NB4 (cell line): ENCODE results near the gene VAT1L.

ENCODE experiments used
- DNase-seq: peaks from one replicate; pipeline ENCODE4 v3.0.0; 2010; ENCODE audit warnings: low read depth
- H3K4me3 ChIP-seq: one replicate; pipeline ENCODE4 v1.5.1; 2011; ENCODE audit warnings: mild to moderate bottlenecking, low read depth, low read length, moderate library complexity
- MYC ChIP-seq: IDR thresholded peaks from 2 replicates; pipeline ENCODE4 v1.6.1; 2011; ENCODE audit warnings: low read depth, low read length
- POLR2A ChIP-seq: IDR thresholded peaks from 2 replicates; pipeline ENCODE4 v1.6.1; 2011; ENCODE audit warnings: mild to moderate bottlenecking; ENCODE audit not compliant: insufficient read length; ENCODE audit errors: extremely low read depth
- TF ChIP-seq, protein P1 (sequence below): IDR thresholded peaks from 2 replicates; pipeline ENCODE4 v1.6.1; 2011; ENCODE audit warnings: low read depth, low read length
- TF ChIP-seq, protein P2 (sequence below): IDR thresholded peaks from one replicate; pipeline ENCODE4 v1.5.1; 2012; ENCODE audit warnings: low read depth, low read length

Gene VAT1L

DNA sequence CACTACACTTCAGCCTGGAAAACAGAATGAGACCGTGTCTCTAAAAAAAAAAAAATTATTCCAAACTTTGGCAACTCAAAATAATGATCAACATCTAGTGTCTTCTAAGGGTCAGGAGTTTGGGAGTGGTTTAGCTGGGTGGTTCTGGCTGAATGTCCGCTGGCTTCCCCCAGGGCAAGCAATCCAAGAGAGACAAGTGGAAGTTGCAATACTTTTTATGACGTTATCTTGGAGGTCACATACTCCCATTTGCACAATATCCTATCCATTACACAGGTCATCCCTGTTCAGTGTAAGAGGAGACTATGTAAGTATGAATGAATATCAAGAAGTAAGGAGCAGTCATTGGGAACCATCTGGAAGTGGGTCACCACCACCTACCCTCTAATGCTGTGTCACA lies 218.8 kb downstream of the VAT1L start:
- TF ChIP-seq, protein P1, sequence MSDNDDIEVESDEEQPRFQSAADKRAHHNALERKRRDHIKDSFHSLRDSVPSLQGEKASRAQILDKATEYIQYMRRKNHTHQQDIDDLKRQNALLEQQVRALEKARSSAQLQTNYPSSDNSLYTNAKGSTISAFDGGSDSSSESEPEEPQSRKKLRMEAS, result no peak
- TF ChIP-seq, protein P2, sequence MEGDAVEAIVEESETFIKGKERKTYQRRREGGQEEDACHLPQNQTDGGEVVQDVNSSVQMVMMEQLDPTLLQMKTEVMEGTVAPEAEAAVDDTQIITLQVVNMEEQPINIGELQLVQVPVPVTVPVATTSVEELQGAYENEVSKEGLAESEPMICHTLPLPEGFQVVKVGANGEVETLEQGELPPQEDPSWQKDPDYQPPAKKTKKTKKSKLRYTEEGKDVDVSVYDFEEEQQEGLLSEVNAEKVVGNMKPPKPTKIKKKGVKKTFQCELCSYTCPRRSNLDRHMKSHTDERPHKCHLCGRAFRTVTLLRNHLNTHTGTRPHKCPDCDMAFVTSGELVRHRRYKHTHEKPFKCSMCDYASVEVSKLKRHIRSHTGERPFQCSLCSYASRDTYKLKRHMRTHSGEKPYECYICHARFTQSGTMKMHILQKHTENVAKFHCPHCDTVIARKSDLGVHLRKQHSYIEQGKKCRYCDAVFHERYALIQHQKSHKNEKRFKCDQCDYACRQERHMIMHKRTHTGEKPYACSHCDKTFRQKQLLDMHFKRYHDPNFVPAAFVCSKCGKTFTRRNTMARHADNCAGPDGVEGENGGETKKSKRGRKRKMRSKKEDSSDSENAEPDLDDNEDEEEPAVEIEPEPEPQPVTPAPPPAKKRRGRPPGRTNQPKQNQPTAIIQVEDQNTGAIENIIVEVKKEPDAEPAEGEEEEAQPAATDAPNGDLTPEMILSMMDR, result no peak
- TF ChIP-seq POLR2A, result no peak
- no peak for TF ChIP-seq MYC
- DNase-seq, result no peak
- H3K4me3 ChIP-seq, result no peak overlapping the region

DNA sequence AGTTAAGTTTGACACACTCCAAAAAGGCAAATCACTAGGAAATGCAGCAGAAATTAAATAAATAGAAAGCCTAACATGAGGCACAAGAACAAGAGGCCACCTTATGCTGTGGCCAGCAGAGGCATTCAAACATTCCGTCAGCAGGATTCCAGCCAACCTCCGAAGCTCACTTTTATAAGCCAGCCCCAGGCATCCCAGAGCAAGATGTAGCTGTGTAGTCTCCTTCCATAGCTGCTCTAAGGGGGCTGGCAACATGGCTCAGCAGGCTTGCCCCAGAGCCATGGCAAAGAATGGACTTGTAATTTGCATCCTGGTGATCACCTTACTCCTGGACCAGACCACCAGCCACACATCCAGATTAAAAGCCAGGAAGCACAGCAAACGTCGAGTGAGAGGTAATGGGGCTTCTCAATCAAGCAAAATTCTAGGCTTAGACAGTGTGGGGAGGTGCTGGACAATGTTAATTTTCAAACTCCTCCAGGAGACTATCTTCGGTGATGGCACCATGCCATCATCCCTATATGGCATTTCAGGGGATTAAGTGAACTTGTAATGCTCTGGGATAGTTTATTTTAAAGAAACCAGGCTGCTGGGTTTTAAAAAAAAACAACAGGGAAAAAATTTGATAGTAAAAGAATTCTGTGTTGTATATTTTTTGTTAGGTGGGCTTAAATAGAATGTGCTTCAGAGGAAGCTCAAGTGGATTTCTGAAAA lies 234.1 kb downstream of the VAT1L start, which contains the start of gene CLEC3A:
CLEC3A (plus strand) TSS at position 202 of the 714 bp plus-strand sequence; CDS start at position 281, 79 bp downstream.
- no peak for DNase-seq
- TF ChIP-seq, protein P2, result no peak

DNA sequence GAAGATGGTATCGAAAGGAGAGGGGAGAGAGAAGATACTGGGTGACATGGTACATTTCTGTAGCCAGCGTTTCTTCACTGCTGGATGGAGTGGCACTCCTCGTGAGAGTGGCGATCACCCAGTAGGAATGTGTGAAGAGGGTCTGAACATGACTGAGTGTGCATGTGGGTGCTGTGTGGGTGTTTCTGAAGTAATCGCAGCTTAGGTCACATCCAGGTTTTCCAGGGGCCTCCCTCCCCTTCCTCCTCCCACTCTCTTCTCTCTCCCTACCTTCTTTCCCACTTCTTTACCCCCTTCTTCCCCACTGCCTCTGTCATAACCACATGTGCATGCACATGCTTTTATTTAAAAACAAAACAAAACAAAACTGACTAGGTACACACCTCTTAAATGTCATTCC lies 235.8 kb downstream of the VAT1L start:
- no peak for DNase-seq
- H3K4me3 ChIP-seq, result no peak overlapping the region
- TF ChIP-seq, protein P1, result no peak
- no peak for TF ChIP-seq POLR2A
- no peak for TF ChIP-seq MYC
- TF ChIP-seq, protein P2, result no peak

More for the DNA sequence above, 234.1 kb downstream of the VAT1L start, which contains the start of gene CLEC3A:
- H3K4me3 ChIP-seq, result no peak within 1 kb of the TSS

DNA sequence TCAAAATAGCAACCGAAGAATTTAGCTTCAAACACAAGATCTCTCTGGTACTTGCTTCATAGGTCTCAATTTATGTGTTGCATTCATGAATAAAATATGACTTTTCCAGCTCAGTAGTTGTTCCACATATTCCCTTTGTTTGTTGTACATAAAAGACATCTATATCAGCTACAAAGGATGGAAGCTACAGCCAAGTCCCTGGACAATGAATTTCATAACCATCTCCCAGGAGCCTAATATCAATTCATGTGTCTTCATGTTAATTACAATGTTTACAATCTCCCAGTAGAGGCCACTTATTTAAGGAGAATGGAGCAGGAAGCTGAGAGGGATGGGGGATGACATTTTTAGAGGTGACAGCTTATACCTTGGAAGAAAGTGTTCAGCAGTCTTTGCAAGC lies 237.3 kb downstream of the VAT1L start:
- H3K4me3 ChIP-seq, result no peak overlapping the region
- no peak for DNase-seq
- no peak for TF ChIP-seq POLR2A
- TF ChIP-seq, protein P2, result no peak
- TF ChIP-seq MYC, result no peak
- TF ChIP-seq, protein P1, result no peak

DNA sequence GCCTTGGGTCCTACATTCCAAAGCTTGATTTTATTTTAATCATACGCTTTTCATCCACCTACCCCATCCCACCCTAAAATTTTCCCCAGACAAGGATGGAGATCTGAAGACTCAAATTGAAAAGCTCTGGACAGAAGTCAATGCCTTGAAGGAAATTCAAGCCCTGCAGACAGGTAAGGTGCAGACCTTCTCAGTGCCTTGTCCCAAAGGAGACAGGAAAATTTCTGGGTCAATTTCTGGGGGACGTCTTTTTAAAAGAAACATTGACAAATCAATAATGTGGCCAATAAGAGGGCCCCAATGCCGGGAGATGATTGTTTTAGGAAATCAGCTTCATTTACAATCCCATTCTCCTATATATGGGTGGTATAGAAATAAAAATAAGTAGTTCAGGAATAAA lies 239.7 kb downstream of the VAT1L start:
- TF ChIP-seq POLR2A (no peak), MYC (no peak)
- TF ChIP-seq, protein P2, result no peak
- TF ChIP-seq, protein P1, result no peak

More for the DNA sequence above, 239.7 kb downstream of the VAT1L start:
- DNase-seq, result no peak
- no peak overlapping the region for H3K4me3 ChIP-seq
